ENCODE data around the gene SPIRE2.
"Not testable (repeated sequence)": the region's sequence is repeated elsewhere in the genome, so short reads cannot be mapped to it uniquely, and the experiment has no call there.

The SPIRE2 gene

GRCh38 chr16:89869911-89870310 lies 41.6 kb downstream of the SPIRE2 start:
- no peak for DNase-seq (ENCODE audit: low read depth in 2 of 2)

GRCh38 chr16:89870440-89870839 lies 42.2 kb downstream of the SPIRE2 start:
- no peak for DNase-seq (ENCODE audit: low read depth in 2 of 2)

- DNase-seq (ENCODE audit: low read depth in 2 of 2), result no peak
Observed at GRCh38 chr16:89871895-89872294, 43.6 kb downstream of the SPIRE2 start.

GRCh38 chr16:89873109-89873971 lies 45.1 kb downstream of the SPIRE2 start, which contains the start of gene TCF25:
TCF25 (plus strand) TSS chr16:89873592; CDS start chr16:89873668, 76 bp downstream.
- peak; percentile 76 to 81 for DNase-seq (ENCODE audit: low read depth in 2 of 2)

DNA sequence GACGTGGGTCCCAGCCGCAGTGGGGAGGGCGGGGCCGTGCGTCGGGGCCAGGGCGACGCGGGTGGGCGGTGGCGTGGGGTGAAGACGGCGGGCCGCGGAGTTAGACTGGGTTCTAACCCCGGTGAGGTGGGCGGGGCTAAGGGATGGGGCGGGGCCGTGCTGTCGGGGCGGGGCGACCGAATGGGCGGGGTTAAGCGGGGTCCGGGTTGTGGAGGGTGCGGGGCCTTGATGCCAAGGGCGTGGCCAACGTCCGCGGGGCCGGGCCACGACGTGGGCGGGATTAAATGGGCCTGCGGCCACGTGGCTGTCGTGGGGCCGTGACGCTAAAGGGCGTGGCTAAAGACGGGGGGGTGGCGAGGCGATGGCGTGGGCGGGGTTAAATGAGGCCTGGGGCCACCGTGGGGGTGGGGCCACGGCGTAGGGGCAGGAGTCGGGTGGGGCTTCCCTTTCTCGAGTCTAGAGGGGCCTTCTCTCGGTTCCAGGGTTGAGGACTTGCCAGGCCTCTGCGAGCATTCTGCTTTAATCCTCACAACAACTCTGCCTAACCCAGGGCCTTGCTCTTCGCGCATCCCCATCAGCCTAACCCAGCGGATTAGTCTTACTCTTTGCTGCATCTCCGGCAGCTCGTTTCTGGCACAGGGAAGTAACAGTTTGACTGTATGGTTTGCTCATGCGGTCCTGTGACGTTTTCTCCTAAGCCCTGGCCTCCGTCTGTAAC lies 45.9 kb downstream of the SPIRE2 start:
- peak; percentile 96 to 98 for DNase-seq (ENCODE audit: low read depth in 2 of 2)

DNA sequence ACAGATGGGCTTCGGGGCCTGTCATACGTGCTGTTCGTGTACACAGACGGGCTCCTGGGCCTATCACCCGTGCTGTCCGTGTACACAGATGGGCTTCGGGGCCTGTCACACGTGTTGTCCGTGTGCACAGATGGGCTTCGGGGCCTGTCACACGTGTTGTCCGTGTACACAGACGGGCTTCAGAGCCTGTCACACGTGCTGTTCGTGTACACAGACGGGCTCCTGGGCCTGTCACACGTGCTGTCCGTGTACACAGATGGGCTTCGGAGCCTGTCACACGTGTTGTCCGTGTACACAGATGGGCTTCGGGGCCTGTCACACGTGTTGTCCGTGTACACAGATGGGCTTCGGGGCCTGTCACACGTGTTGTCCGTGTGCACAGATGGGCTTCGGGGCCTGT lies 50.8 kb downstream of the SPIRE2 start:
- not testable (repeated sequence) for DNase-seq (ENCODE audit: low read depth in 2 of 2)

DNA sequence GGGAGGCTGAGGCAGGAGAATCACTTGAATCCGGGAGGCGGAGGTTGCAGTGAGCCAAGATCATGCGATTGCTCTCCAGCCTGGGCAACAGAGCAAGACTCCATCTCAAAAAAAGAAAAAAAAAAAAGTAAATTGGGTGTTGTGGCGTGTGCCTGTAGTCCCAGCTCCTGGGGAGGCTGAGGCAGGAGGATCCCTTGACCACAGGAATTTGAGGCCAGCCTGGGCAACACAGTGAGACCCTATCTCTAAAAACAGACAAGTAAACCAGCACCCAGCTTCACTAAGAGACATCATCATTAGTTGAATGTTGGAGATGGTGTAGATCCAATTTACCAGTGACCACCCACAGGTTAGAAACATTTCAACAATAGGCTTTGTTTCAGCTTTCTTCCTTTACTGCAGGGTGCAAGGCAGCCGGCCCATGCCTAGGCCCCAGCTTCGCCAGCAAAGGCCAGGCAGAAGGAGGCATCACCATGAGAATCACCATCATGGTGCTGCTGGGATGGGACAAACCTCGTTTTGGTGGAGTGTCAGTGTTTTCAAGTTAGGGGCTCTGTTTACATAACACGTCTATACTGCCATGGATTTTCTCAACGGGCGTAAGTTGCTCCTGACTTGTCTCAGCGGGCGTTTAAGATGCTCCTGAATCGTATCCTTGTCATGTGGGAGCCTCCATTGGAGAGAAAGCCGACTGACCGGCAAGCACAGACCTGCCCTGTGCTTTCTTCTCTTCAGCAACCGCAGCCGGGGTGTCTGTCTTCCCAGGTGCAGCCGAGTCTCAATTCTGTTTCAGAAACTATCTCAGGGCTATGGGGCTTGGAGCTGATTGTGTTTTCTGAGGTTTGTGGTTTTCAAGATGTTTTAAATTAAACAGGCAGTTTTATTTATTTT lies 52.4 kb downstream of the SPIRE2 start:
- no peak for DNase-seq (ENCODE audit: low read depth in 2 of 2)

GRCh38 chr16:89881368-89881730 lies 53.1 kb downstream of the SPIRE2 start:
- no peak for DNase-seq (ENCODE audit: low read depth in 2 of 2)

DNA sequence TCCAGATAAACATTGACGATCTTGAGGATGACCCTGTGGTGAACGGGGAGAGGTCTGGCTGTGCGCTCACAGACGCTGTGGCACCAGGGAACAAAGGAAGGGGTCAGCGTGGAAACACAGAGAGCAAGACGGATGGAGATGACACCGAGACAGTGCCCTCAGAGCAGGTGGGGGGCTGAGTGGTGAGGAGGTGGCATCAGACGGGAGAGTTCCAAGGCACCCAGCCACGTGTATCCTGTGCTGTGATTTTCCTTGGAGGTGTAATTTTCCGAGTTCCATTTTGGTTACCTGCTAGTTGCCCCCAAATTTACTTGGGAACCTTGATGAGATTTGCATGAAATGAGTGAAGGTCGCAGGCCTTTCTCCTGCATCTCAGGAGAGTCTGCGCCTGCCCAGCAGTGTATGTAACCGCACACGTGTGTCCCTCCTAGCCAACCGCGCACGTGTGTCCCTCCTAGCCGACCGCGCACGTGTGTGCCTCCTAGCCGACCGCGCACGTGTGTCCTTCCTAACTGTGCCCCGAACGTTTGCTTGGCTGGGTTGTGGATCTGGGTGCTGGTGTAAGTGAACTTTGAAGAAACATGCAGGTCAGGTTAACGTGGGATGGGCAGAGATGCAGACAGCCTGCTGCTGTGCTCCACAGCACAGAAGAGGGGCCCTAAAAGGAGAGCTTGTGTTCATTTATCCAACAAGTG lies 55.2 kb downstream of the SPIRE2 start:
- no peak for DNase-seq (ENCODE audit: low read depth in 2 of 2)

DNA sequence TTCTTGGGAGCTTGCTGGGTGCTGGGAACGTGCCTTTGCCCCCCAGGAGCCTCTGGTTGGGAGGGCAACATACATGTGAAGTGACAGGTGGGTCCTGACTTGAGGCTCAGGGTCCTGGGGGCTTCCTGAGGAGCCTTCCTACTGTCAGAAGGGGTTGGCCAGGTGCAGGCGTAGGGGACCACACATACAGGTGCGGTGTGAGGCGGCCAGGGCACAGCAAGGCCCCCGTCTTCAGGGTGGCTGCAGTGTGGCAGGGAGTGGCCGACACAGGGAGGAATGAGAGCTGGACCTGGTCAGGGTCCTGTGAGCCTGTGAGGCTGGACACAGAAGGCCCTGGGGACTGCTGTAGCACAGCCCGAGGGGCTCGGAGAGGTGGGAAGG lies 55.8 kb downstream of the SPIRE2 start:
- no peak for DNase-seq (ENCODE audit: low read depth in 2 of 2)

DNA sequence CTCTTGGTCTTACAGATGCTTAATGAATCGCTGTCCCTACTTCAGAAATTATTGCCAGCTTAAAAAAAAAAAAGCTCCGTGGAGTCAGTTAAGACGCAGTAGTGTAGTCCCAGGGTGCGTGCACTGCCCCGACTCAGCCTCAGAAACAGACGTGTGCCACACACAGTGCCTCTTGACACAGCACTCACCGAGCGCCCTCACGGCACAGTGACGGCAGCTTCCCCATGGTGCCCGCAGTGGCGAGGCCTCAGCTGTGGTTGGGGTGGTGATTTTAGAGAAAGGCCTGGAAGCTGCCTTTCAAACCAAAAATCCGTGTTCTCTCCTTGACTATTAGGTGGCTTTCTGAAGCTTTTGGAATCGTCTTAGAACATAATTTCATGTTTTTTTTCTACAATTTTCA lies 59.0 kb downstream of the SPIRE2 start:
- DNase-seq (ENCODE audit: low read depth in 2 of 2), result no peak

DNA sequence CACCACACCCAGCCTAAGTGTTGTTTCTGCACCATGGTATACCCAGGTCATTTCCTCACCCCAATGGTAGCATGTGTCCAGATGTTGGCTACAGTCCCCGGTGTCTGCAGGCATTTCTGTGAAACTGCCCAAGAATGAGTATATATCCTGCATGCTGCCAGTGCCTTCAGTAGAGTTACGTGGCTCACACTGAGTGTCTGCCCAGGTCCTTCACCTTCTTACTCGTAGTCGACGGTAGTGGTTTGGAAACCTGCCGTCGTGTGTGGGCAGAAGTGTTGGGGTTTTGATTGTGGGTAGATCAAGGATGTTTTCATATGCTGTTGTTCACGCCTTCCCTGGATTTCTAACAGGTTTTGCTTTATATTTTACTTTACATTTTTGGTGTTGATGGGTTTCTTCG lies 61.9 kb downstream of the SPIRE2 start:
- peak; percentile 31 to 40 for DNase-seq (ENCODE audit: low read depth in 2 of 2)

- no peak for DNase-seq (ENCODE audit: low read depth in 2 of 2)
Observed at GRCh38 chr16:89890886-89891657, 62.8 kb downstream of the SPIRE2 start.

GRCh38 chr16:89892055-89892630 lies 63.9 kb downstream of the SPIRE2 start:
- DNase-seq (ENCODE audit: low read depth in 2 of 2), result no peak

- DNase-seq (ENCODE audit: low read depth in 2 of 2), result no peak
Observed at GRCh38 chr16:89892635-89893034, 64.4 kb downstream of the SPIRE2 start.

- no peak for DNase-seq (ENCODE audit: low read depth in 2 of 2)
Observed at GRCh38 chr16:89893642-89894548, 65.6 kb downstream of the SPIRE2 start.

DNA sequence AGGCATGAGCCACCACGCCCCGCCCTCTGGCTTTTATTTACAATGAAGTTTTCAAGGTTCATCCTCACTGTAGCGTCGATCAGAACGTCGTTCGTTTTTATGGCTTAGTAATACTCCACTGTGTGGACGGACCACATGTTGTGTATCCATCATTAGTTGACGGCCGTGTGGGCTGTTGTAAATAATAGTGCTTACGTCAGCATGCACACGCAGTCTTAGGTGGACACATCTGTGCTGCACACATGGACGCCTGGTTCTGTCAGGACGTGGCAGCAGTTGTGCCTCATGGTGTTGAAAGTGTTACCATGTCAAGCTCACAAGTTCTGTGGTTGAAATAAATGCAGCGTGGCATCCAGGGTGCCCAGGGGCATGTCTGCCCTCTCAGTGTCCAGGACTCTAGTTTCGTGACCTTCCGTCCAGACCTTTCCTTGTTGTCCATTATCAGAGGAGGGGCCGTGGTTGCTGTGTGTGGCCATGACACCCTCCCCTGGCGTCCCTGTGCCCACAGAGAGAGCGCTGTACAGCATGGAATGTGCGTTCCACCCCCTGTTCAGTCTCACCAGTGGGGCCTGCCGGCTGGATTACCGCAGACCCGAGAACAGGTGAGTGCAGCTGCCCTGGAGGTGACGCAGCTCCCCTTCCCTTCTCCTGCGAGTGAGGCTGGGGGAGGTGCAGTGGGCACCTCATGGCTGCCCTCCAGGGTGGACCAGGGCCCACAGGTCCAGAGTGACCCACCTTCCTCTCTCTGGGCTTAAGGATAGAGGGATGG lies 67.4 kb downstream of the SPIRE2 start:
- no peak for DNase-seq (ENCODE audit: low read depth in 2 of 2)

DNA sequence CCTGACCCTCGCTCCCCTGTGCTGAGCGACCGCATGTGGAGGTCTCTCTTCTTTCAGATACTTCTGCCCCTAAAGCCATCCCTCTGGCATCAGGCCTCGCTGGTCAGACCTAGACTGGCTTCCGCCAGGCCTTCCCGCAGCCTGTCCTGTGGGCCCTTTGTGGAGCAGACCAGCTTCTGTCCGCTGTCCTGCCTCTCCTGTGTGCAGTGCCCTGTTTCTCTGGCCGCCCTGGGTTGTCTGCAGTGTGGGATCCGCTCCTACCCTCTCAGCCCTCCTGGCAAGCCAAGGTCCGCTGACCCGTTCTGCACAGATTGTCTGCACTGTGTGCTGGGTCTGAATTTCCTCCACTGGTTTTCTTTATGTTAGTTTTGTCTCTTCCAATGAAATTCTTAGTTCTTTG lies 68.9 kb downstream of the SPIRE2 start:
- no peak for DNase-seq (ENCODE audit: low read depth in 2 of 2)
